Stimulated activated CD4-positive, alpha-beta T cell treated with anti-CD3 and anti-CD28 coated beads, Interleukin-2, amount 100 ng/mL, for 4 hours (primary cell): Measurements from ENCODE around the gene FXYD2.

Experiments
- DNase-seq: peaks from one replicate; pipeline ENCODE4 v3.0.0-alpha.2; 2020; ENCODE audit warnings: low read depth

The FXYD2 gene

DNA sequence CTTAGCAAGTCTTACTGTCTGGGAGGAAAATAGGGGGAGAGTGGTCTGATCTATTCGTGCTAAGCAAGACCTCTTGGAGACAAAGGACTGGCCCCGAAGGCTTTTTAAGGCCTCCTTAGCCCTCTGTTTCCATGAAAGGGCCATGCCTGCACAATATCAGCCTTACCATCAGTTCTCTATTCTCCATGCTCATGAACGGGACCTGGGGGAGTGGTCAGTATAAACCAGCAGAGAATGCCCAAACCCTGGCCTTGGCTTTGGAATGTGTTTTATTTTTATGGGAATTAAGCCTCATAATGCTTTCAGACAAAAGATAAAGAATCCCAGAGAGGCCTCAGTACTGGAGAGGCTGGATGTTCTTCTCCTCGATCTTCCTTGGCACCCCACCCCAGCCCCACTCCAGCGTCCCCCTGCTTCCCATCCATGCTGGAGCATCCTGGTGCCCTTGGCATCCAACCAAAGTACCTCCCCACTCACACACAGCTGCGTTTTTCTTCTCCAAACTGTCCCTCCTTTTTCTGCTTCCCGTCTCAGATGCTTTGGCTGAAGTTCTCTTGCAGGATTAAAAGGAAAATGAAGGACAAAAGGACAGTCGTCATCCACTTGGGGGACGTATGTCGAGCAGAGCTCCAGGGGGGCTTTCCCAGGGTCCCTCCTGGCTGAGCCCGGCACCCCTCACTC is 33.3 kb upstream of the FXYD2 start:
- no peak for DNase-seq

GRCh38 chr11:117855912-117856651 is 31.5 kb upstream of the FXYD2 start:
- no peak for DNase-seq

DNA sequence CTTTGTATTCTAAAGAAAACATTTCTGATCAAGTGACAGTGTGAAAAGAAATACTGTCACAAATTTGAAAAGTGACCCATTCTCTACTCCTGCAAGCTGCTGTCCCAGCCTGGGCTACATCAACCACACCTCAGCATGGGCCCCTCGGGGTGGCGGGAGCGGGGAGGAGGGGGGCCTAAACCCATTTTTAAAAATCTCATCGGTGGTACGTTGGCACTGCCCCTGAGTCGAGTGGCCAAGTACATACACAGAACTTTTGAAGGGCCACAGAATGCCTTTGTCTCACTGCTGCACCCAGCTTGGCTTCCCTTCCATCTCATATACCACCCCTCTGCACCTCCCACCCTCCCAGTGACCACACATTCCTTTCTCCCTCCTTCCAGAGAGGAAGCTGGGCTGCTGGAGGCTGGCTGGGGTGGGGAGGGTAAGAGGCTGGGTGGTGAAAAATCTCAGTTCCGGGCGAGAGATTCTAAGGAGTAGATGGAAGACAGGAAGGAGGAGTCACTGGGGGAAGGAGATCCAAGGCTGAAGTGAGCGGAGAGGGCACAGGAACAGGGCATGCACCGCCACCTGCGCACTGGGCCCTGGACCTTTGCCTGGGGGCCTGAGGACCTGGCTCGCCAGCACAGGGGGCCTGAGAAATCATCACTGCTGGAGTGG is 30.8 kb upstream of the FXYD2 start:
- no peak for DNase-seq

GRCh38 chr11:117852309-117852708 is 27.8 kb upstream of the FXYD2 start:
- no peak for DNase-seq

GRCh38 chr11:117851852-117852251 is 27.3 kb upstream of the FXYD2 start:
- DNase-seq: no peak

- DNase-seq: no peak
Measured at GRCh38 chr11:117851106-117851505, 26.6 kb upstream of the FXYD2 start.

DNA sequence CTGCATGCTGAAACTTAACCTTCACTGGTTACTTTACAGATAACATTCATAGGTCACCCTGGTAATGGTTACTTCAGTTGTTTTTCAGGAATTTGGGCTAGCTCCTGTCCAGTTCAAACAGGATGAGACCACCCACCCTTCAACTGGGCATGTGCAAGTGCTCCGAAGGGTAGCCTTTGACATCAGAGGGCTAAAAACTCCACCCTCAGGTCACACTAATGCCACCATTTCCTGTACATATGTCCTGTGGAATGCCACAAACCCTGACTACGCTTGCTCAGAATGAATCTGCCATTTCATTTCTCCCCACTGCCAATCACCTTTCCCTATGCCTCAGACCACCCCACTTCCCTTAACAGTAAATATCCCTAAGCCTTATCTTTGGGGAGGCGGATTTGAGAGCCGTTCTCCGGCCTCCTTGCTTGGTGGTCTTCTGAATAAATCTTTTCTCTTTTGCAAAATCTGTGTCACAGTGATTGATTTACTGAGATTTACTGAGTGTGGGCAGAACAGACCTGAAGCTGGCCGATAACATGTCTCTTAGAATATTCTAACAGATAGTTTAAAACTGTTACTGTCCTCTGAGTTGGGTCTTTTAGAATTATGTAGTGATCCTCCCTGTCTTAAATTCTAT is 25.4 kb upstream of the FXYD2 start:
- no peak for DNase-seq

DNA sequence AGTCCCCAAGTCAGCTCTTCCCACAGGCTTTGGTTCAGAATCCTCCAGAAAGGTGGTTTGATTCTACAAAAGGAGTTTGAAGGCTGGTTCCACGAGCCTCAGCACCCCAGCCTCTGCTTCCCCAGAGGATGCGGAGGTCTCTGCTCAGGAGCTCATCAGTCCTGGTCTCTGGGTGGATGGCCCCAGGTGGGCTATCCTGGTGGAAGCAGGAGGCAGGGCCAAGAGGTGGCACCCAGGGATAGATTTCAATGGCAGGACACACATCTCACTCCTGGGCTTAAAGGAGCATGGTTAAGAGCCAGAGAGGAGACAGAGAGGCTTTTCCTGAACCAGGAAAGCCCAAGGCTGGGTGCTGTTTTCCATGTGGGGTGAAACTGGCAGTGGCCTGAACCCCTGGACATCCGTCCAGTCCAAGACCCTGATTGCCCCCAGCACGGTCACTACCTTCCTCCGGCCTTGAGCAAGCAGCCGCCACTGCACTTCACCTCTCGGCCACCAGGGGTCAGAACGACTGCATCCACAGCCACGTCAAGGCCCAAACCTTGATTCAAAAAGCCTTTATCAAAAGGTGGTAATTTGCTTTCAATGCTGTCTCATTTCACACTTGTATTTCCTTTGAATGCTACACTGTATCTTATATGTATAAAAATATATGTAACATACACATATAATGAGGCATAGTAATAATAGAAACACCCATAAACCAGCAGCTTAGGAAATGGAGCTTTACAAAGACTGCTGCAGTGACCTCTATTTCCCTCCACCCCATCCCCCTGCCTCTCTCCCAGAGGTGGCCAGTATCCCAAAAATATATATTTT is 19.3 kb upstream of the FXYD2 start:
- peak; percentile 66 for DNase-seq

GRCh38 chr11:117842131-117842941 is 17.8 kb upstream of the FXYD2 start:
- no peak for DNase-seq

DNA sequence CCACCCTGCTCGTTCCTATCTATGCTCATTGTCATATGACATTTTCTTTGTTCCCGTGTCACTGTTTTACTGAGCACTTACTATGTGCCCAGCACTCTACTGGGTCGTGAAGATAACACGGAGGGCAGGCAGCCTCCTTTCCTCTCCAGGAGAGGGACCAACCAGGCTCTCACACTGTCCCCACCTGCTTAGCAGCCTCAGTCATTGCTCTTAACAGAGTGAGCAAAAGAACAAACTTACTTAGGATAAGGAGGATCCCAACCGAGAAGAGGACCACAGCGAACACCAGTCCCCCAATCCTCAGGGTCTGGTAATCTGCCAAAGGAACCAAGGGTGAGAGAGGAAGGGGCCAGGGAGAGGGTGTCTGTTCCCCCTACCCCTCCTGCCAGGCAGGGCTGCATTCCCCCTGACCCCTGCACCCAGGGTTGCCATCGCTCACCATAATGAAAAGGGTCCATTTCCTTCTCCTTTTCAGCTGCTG is 17.0 kb upstream of the FXYD2 start:
- DNase-seq: no peak

DNA sequence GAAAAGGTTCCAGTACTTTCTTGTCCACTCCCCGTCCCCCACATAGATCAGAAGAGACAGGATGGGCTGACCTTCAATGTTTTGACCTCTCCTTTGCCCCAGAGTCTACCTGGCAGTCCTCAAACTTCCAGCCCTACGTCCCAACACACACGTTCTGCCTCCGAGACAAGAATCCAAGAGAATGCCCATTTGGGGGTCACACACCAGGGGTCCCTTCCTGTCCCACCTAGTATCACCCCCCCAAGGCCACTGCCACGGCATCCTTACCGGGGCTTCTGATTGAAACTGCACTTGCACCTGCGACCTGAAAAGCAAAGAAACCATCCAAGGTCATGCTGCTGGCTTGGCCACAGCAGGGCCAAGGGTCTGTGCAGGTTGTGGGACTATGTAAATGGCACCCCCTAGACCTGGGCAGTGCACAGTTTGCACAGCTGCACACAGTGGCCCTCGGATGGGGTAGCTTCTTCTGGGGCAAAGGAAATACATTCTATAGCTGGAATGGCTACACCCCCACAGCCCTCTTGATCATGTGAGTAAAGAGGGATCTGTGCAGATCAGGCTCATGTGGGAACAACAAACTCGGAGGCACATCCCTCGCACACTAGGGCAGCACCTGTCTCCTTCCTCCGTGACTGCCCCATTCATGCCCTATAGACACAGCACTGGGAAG is 16.5 kb upstream of the FXYD2 start:
- DNase-seq: no peak

- no peak for DNase-seq
Measured at GRCh38 chr11:117839936-117840813, 15.6 kb upstream of the FXYD2 start.

GRCh38 chr11:117839380-117839881 is 14.9 kb upstream of the FXYD2 start:
- no peak for DNase-seq

DNA sequence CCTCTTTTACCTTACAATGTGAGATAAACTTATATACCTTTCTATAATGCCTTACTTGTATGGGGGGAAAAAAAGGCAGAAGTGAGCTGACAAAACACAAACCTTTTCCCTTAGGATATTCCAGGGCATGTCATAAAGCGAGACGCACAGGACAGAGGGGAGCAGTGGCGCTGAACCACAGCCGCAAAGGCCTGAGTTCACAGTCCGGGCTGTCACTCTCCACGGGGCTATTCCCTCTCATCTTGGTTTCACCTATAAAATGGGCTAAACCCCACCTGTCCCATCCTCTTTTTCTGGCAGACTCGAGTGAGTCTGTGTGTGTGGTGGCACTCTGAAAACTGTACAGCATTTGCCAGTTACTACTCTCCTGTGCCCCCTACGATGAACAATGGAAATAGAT is 14.4 kb upstream of the FXYD2 start:
- no peak for DNase-seq

- no peak for DNase-seq
Measured at GRCh38 chr11:117837791-117838190, 13.2 kb upstream of the FXYD2 start.

GRCh38 chr11:117837070-117837776 is 12.7 kb upstream of the FXYD2 start:
- DNase-seq: no peak

- DNase-seq: no peak
Measured at GRCh38 chr11:117836077-117836960, 11.8 kb upstream of the FXYD2 start.
